ENCODE measurements around the gene SMYD1. TPM values are rescaled to one million over a fixed set of nuclear protein-coding genes. Genes with fewer than 3 reads are reported as not detected.

SMYD1 gene
- polyA plus RNA-seq, 3 donors, result not detected

GRCh38 chr2:88032070-88032702 lies 35.4 kb upstream of the SMYD1 start:
- H3K9me3 ChIP-seq (replicated peaks in 1 of 2; ENCODE audit: control insufficient read depth in 1 of 2, insufficient read depth in 1 of 2, low read length in 2 of 2), result no peaks in the 10 kb centered on the region
- no peak overlapping the region for H3K27ac Mint-ChIP-seq
- no peak for DNase-seq
- H3K27me3 Mint-ChIP-seq (ENCODE audit: low read depth in 3 of 3), result peaks cover 0 to 2% (median 0%) of the 10 kb centered on the region in 3 donors
- no peak overlapping the region for H3K9ac ChIP-seq (ENCODE audit: insufficient read depth, low read length, poor library complexity, severe bottlenecking)
- H3K36me3 Mint-ChIP-seq, result peaks cover 39 to 63% of the 10 kb centered on the region in 2 donors
- peaks cover 39% of the 10 kb centered on the region for H3K4me1 Mint-ChIP-seq
- TF ChIP-seq CTCF (IDR thresholded peaks at IDR 0.05), result no peak
- H3K27ac ChIP-seq (ENCODE audit: low read depth in 1 of 2, low read length in 2 of 2), result no peak overlapping the region
- no peak overlapping the region for H3K4me3 Mint-ChIP-seq
- H3K9me3 Mint-ChIP-seq, result no peaks in the 10 kb centered on the region
- peaks cover 12% of the 10 kb centered on the region for H4K20me1 ChIP-seq (ENCODE audit: insufficient read depth, low read length)
- H3K4me1 ChIP-seq (ENCODE audit: control insufficient read depth in 1 of 2, insufficient read depth in 2 of 2, low read length in 2 of 2), result peaks cover 22 to 34% of the 10 kb centered on the region in 2 donors
- no peak overlapping the region for H3K4me3 ChIP-seq (replicated peaks in 1 of 3; ENCODE audit: low read depth in 2 of 3, low read length in 3 of 3)
- intact Hi-C loops (cut with micrococcal nuclease), result no loop called here
- no peaks in the 10 kb centered on the region for H3K27me3 ChIP-seq (ENCODE audit: control insufficient read depth in 2 of 2, insufficient read depth in 2 of 2, low read length in 2 of 2)
- peaks cover 6% of the 10 kb centered on the region for H3K79me2 ChIP-seq (ENCODE audit: insufficient read depth, low read length)
- WGBS (ENCODE audit: insufficient coverage), result no CpG with 5 or more reads among the region's 7 CpGs
- no peak overlapping the region for H2AFZ ChIP-seq (ENCODE audit: insufficient read depth, low read depth, low read length, poor library complexity, severe bottlenecking)
- peaks cover 39 to 67% of the 10 kb centered on the region in 2 donors for H3K36me3 ChIP-seq (replicated peaks in 1 of 2; ENCODE audit: control insufficient read depth in 1 of 2, insufficient read depth in 2 of 2, low read length in 2 of 2)
- H3K4me2 ChIP-seq (replicated peaks; ENCODE audit: extremely low read depth, low read length, poor library complexity, severe bottlenecking), result no peak overlapping the region

- Histone ChIP-seq H2AFZ (ENCODE audit: insufficient read depth, low read depth, low read length, poor library complexity, severe bottlenecking) (no peak overlapping the region), H3K36me3 (replicated peaks in 1 of 2; ENCODE audit: control insufficient read depth in 1 of 2, insufficient read depth in 2 of 2, low read length in 2 of 2) (peaks cover 21 to 37% of the 10 kb centered on the region in 2 donors), H3K79me2 (ENCODE audit: insufficient read depth, low read length) (peaks cover 14% of the 10 kb centered on the region), H3K27ac (ENCODE audit: low read depth in 1 of 2, low read length in 2 of 2) (peak overlapping the region in 1 of 2 donors; percentile 66), H3K4me2 (replicated peaks; ENCODE audit: extremely low read depth, low read length, poor library complexity, severe bottlenecking) (peak overlapping the region; percentile 42), H4K20me1 (ENCODE audit: insufficient read depth, low read length) (peaks cover 14% of the 10 kb centered on the region), H3K9ac (ENCODE audit: insufficient read depth, low read length, poor library complexity, severe bottlenecking) (no peak overlapping the region), H3K9me3 (replicated peaks in 1 of 2; ENCODE audit: control insufficient read depth in 1 of 2, insufficient read depth in 1 of 2, low read length in 2 of 2) (no peaks in the 10 kb centered on the region), H3K4me1 (ENCODE audit: control insufficient read depth in 1 of 2, insufficient read depth in 2 of 2, low read length in 2 of 2) (peaks cover 19 to 20% of the 10 kb centered on the region in 2 donors), H3K27me3 (ENCODE audit: control insufficient read depth in 2 of 2, insufficient read depth in 2 of 2, low read length in 2 of 2) (no peaks in the 10 kb centered on the region), H3K4me3 (replicated peaks in 1 of 3; ENCODE audit: low read depth in 2 of 3, low read length in 3 of 3) (peak overlapping the region in 1 of 3 experiments; percentile 31)
- peak overlapping the region in 1 of 2 donors; percentile 60 for H3K4me3 Mint-ChIP-seq
- H3K27me3 Mint-ChIP-seq (ENCODE audit: low read depth in 3 of 3), result no peaks in the 10 kb centered on the region
- no peaks in the 10 kb centered on the region for H3K9me3 Mint-ChIP-seq
- peak overlapping the region; percentile 73 to 93 (median 88) for H3K27ac Mint-ChIP-seq
- peaks cover 28 to 47% of the 10 kb centered on the region in 2 donors for H3K36me3 Mint-ChIP-seq
- DNase-seq, result peak in 2 of 3 donors; percentile 54 to 59
- intact Hi-C loops (cut with micrococcal nuclease), result no loop called here
- WGBS (ENCODE audit: insufficient coverage), result no CpG with 5 or more reads among the region's 2 CpGs
- H3K4me1 Mint-ChIP-seq, result peaks cover 29% of the 10 kb centered on the region
- no peak for TF ChIP-seq CTCF (IDR thresholded peaks at IDR 0.05)
These were observed 31.4 kb upstream of the SMYD1 start for GRCh38 chr2:88036182-88036581.

Measured in CD14-positive monocyte (primary cell).